K562 (cell line): Measurements from ENCODE around the gene MARCKSL1. TPM values are rescaled to one million over a fixed set of nuclear protein-coding genes. Genes with fewer than 3 reads are reported as not detected.

Experiments used
- ATF4 ChIP-seq: fragments of 450-650 bp; formaldehyde crosslinking; IDR thresholded peaks from 2 replicates; pipeline ENCODE4 v1.4.0; 2022; ENCODE audit warnings: mild to moderate bottlenecking, moderate library complexity
- BRCA1 ChIP-seq, 2 experiments: fragments of 450-650 bp in 1 of 2; sonication (generic) in 1 of 2; formaldehyde crosslinking in 1 of 2; IDR thresholded peaks; 2 replicates each; pipeline versions ENCODE4 v1.5.0 to v1.6.1; 2017 to 2020; ENCODE audit warnings: mild to moderate bottlenecking in 1 of 2, missing genetic modification reagents in 1 of 2
- CAMTA2 ChIP-seq: fragments of 250-450 bp; sonication (Bioruptor Pico); conservative IDR thresholded peaks from 2 replicates; pipeline ENCODE4 v1.5.1; 2022
- CREBBP ChIP-seq: IDR thresholded peaks from one replicate; pipeline ENCODE4 v1.6.1; 2012; ENCODE audit warnings: low read depth, mild to moderate bottlenecking, control low read depth, inconsistent platforms, low read length
- EHMT2 ChIP-seq: fragments of 450-650 bp; IDR thresholded peaks from 2 replicates; pipeline ENCODE4 v1.6.1; 2018; ENCODE audit warnings: antibody characterized with exemption
- FOSL1 ChIP-seq: fragments of 200-800 bp; sonication (Bioruptor generic); conservative IDR thresholded peaks from 2 replicates; pipeline ENCODE4 v1.6.1; 2016; ENCODE audit warnings: missing genetic modification characterization, missing compliant biosample characterization
- FUS ChIP-seq: fragments of 200-400 bp; formaldehyde crosslinking; optimal IDR thresholded peaks from 2 replicates; pipeline ENCODE3; 2017; ENCODE audit warnings: low read depth, low read length
- IFI16 ChIP-seq: fragments of 250-450 bp; sonication (Bioruptor Pico); IDR thresholded peaks from 2 replicates; pipeline ENCODE4 v2.1.2; 2022; ENCODE audit warnings: mild to moderate bottlenecking, inconsistent platforms
- JUN ChIP-seq, 2 experiments: sonication (generic) in 1 of 2; formaldehyde crosslinking in 1 of 2; IDR thresholded peaks; 2 replicates each; pipeline versions ENCODE4 v1.6.1 to v1.8.0; 2012 to 2022; ENCODE audit warnings: borderline replicate concordance in 2 of 2, mild to moderate bottlenecking in 2 of 2, improper control_type of control experiment in 1 of 2, low read depth in 1 of 2, low read length in 1 of 2, missing genetic modification reagents in 1 of 2
- KDM1A ChIP-seq, 2 experiments: fragments of 450-650 bp; IDR thresholded peaks; 2 replicates each; pipeline ENCODE4 v1.6.1; 2016; ENCODE audit warnings: mild to moderate bottlenecking in 2 of 2
- MCM5 ChIP-seq: fragments of 450-650 bp; IDR thresholded peaks from 2 replicates; pipeline ENCODE4 v1.6.1; 2016; ENCODE audit warnings: low read depth
- NEUROD1 ChIP-seq: fragments of 150-350 bp; IDR thresholded peaks from 2 replicates; pipeline ENCODE4 v1.6.1; 2014; ENCODE audit warnings: borderline replicate concordance, low read length, low read depth; ENCODE audit not compliant: partially characterized antibody
- NFE2L1 ChIP-seq: fragments of 450-650 bp; IDR thresholded peaks from 2 replicates; pipeline ENCODE4 v1.6.1; 2016; ENCODE audit warnings: missing genetic modification characterization, low read depth, mild to moderate bottlenecking, missing compliant biosample characterization, moderate library complexity, borderline replicate concordance
- NFXL1 ChIP-seq: fragments of 450-650 bp; formaldehyde crosslinking; IDR thresholded peaks from 2 replicates; pipeline ENCODE4 v1.4.0; 2021; ENCODE audit warnings: mild to moderate bottlenecking
- NR2C2 ChIP-seq, 2 experiments: fragments of 200-800 bp in 1 of 2; sonication (Bioruptor generic) in 1 of 2; sonication (generic) in 1 of 2; formaldehyde crosslinking in 1 of 2; IDR thresholded peaks; 2 replicates each; pipeline versions ENCODE4 v1.6.1 to v1.8.0; 2016 to 2022; ENCODE audit warnings: mild to moderate bottlenecking in 1 of 2, missing compliant biosample characterization in 1 of 2, missing genetic modification characterization in 1 of 2, missing genetic modification reagents in 1 of 2
- RBM34 ChIP-seq: fragments of 200-400 bp; formaldehyde crosslinking; IDR thresholded peaks from 2 replicates; pipeline ENCODE4 v1.6.1; 2018; ENCODE audit warnings: low read length, borderline replicate concordance; ENCODE audit not compliant: insufficient read depth
- SMC3 ChIP-seq: conservative IDR thresholded peaks from 2 replicates; pipeline ENCODE4 v1.6.1; 2011; ENCODE audit warnings: low read depth, low read length, improper control_type of control experiment; ENCODE audit not compliant: insufficient read depth
- ZBTB1 ChIP-seq: sonication (generic); formaldehyde crosslinking; IDR thresholded peaks from 2 replicates; pipeline ENCODE4 v1.8.1; 2023; ENCODE audit warnings: missing genetic modification reagents, low read depth, mild to moderate bottlenecking, borderline replicate concordance
- ZBTB12 ChIP-seq: fragments of 250-450 bp; sonication (Bioruptor Pico); IDR thresholded peaks from 2 replicates; pipeline ENCODE4 v1.4.0; 2020
- ZFP30 ChIP-seq: fragments of 250-450 bp; sonication (Bioruptor Pico); IDR thresholded peaks from 2 replicates; pipeline ENCODE4 v1.8.0; 2022; ENCODE audit warnings: moderate library complexity, mild to moderate bottlenecking, inconsistent platforms, borderline replicate concordance
- ZNF354B ChIP-seq: fragments of 250-450 bp; sonication (Bioruptor Pico); IDR thresholded peaks from 2 replicates; pipeline ENCODE4 v1.4.0; 2020
- ZNF589 ChIP-seq: fragments of 200-800 bp; sonication (Bioruptor generic); IDR thresholded peaks from 2 replicates; pipeline ENCODE4 v1.6.1; 2016; ENCODE audit warnings: low read depth, missing genetic modification characterization, missing compliant biosample characterization
- polyA plus RNA-seq, 8 experiments: library from polyadenylated mRNA; depleted of rRNA in 4 of 8; stranded (reverse) in 5 of 8; unstranded in 3 of 8; fragments of >200 nt; fragmentation: Nextera tagmentation in 2 of 8; fragmentation: Illumina TruSeq in 1 of 8; extraction: Ambion mirVana in 2 of 8; extraction: Trizol in 1 of 8; gene quantifications; 2 replicates each; pipeline versions ENCODE4 v1.2.1 to v1.2.3, GENCODE V29; 2011 to 2014; ENCODE audit warnings: inconsistent platforms in 1 of 8, missing spikeins in 1 of 8
- total RNA-seq, 7 experiments: library from RNA; depleted of rRNA in 6 of 7; stranded (reverse); fragments of >200 nt in 6 of 7; fragmentation: Illumina TruSeq in 2 of 7; extraction: Trizol in 2 of 7; gene quantifications; 2 replicates each; pipeline versions ENCODE4 v1.2.1 to v1.2.3, GENCODE V29; 2011 to 2021; ENCODE audit warnings: low replicate concordance in 1 of 7
- TF ChIP-seq, protein P1 (sequence below), 2 experiments: fragments of 200-800 bp in 1 of 2; sonication (Bioruptor generic) in 1 of 2; sonication (generic) in 1 of 2; formaldehyde crosslinking in 1 of 2; IDR thresholded peaks in 1 of 2; conservative IDR thresholded peaks in 1 of 2; 2 replicates each; pipeline versions ENCODE4 v1.5.0 to v1.6.1; 2016 to 2020; ENCODE audit warnings: missing compliant biosample characterization in 1 of 2, missing genetic modification characterization in 1 of 2, missing genetic modification reagents in 1 of 2

MARCKSL1 gene
- total and polyA plus RNA-seq, 9 of the 15 experiments (the other 6 are each of a cell fraction or from before 2014, with no cell fraction given): 14.7 to 325 (median 155) TPM

- peak; percentile 91 for TF ChIP-seq NEUROD1
- no peak for TF ChIP-seq MCM5
- TF ChIP-seq FUS: peak; percentile 59
- TF ChIP-seq NR2C2 (CRISPR knock-in tag; IDR thresholded peaks at IDR 0.05): peak; percentile 60; the same call in 1 of the 2 replicates
- TF ChIP-seq NR2C2 (tag; IDR thresholded peaks at IDR 0.05): peak; percentile 89
- no peak; the same call in 1 of the 2 replicates for TF ChIP-seq FOSL1 (tag)
- no peak; the same call in 1 of the 2 replicates for TF ChIP-seq JUN (IDR thresholded peaks at IDR 0.05; ENCODE audit: borderline replicate concordance, low read depth, low read length)
- TF ChIP-seq JUN (CRISPR knock-in tag; IDR thresholded peaks at IDR 0.05; ENCODE audit: borderline replicate concordance): no peak
- TF ChIP-seq NFXL1 (CRISPR knock-in tag): no peak
- 0 out of 2 replicates have a peak, but pooled peaks have one; percentile 24 for TF ChIP-seq ATF4 (CRISPR knock-in tag)
- TF ChIP-seq ZBTB12: no peak
- TF ChIP-seq, protein P1, sequence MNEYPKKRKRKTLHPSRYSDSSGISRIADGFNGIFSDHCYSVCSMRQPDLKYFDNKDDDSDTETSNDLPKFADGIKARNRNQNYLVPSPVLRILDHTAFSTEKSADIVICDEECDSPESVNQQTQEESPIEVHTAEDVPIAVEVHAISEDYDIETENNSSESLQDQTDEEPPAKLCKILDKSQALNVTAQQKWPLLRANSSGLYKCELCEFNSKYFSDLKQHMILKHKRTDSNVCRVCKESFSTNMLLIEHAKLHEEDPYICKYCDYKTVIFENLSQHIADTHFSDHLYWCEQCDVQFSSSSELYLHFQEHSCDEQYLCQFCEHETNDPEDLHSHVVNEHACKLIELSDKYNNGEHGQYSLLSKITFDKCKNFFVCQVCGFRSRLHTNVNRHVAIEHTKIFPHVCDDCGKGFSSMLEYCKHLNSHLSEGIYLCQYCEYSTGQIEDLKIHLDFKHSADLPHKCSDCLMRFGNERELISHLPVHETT (CRISPR knock-in tag; conservative IDR thresholded peaks at IDR 0.05 in 1 of 2, IDR thresholded peaks at IDR 0.05 in 1 of 2): peak in 1 of 2 experiments; percentile 95; a peak in 2 of 4 replicates
- TF ChIP-seq CREBBP: no peak
- 0 out of 2 replicates have a peak, but pooled peaks have one; percentile 40 for TF ChIP-seq EHMT2
- TF ChIP-seq KDM1A (IDR thresholded peaks at IDR 0.05): peak; percentile 71 to 92; a peak in 3 of 4 replicates
- TF ChIP-seq ZBTB1: no peak
- no peak for TF ChIP-seq RBM34
- TF ChIP-seq ZFP30: no peak
- no peak for TF ChIP-seq ZNF354B (CRISPR knock-in tag)
- TF ChIP-seq SMC3: no peak
- TF ChIP-seq NFE2L1 (tag): no peak
- peak; percentile 73; the same call in 1 of the 2 replicates for TF ChIP-seq CAMTA2 (CRISPR knock-in tag)
- no peak for TF ChIP-seq ZNF589
- TF ChIP-seq BRCA1 (IDR thresholded peaks at IDR 0.05): no peak
- TF ChIP-seq BRCA1 (CRISPR knock-in tag; IDR thresholded peaks at IDR 0.05): no peak
- TF ChIP-seq IFI16 (CRISPR knock-in tag): no peak
Observed at GRCh38 chr1:32291708-32292538, 44.1 kb downstream of the MARCKSL1 start, which contains the start of gene HDAC1 (continued).
